Caco-2 (cell line): Measurements from ENCODE around the gene ELFN1. TPM values are rescaled to one million over a fixed set of nuclear protein-coding genes. Genes with fewer than 3 reads are reported as not detected.

ENCODE experiments used
- BruUV-seq: library from RNA; stranded (reverse); fragments of 400-500 nt; replicated peaks from 2 replicates; lab custom pipeline; 2021; lab: Mats Ljungman, UMichigan
- CTCF ChIA-PET: fragments of 300-600 bp; sonication (Branson Sonifier 250); formaldehyde crosslinking; loops from one replicate; lab custom pipeline; 2022; ENCODE audit warnings: antibody characterized with exemption; lab: Charles Lee
- POLR2A ChIA-PET: fragments of 300-600 bp; sonication (Branson Sonifier 250); formaldehyde crosslinking; loops from one replicate; lab custom pipeline; 2022; ENCODE audit warnings: antibody characterized with exemption; lab: Charles Lee
- DNase-seq, 2 experiments: peaks; one replicate each; pipeline versions ENCODE4 v3.0.0 to v3.0.0-alpha.2; 2020 to 2022
- H3K27me3 ChIP-seq: replicated peaks from 2 replicates; pipeline ENCODE4 v1.6.0; 2011; ENCODE audit warnings: low read length; ENCODE audit not compliant: control insufficient read depth, insufficient read depth
- H3K36me3 ChIP-seq: 2 replicates; pipeline ENCODE4 v1.5.1; 2011; ENCODE audit warnings: low read length; ENCODE audit not compliant: control insufficient read depth, insufficient read depth
- H3K4me1 ChIP-seq: fragments of 250-450 bp; sonication (Bioruptor Pico); 2 replicates; pipeline ENCODE4 v1.5.1; 2020; ENCODE audit warnings: mild to moderate bottlenecking
- H3K4me3 ChIP-seq: 2 replicates; pipeline ENCODE4 v1.5.1; 2011; ENCODE audit warnings: low read depth, mild to moderate bottlenecking, control low read depth, low read length
- H3K9me3 ChIP-seq: fragments of 250-450 bp; sonication (Bioruptor Pico); 2 replicates; pipeline ENCODE4 v1.5.1; 2020; ENCODE audit warnings: mild to moderate bottlenecking, moderate library complexity
- H3K27ac Mint-ChIP-seq: one replicate; pipeline ENCODE4 v1.8.0; 2022; ENCODE audit warnings: mixed read lengths; ENCODE audit not compliant: unreplicated experiment
- H3K27me3 Mint-ChIP-seq: one replicate; pipeline ENCODE4 v1.8.0; 2022; ENCODE audit warnings: mixed read lengths; ENCODE audit not compliant: insufficient read depth, unreplicated experiment
- H3K36me3 Mint-ChIP-seq: one replicate; pipeline ENCODE4 v1.8.0; 2022; ENCODE audit warnings: mild to moderate bottlenecking, mixed read lengths; ENCODE audit not compliant: insufficient read depth, unreplicated experiment
- H3K4me1 Mint-ChIP-seq: one replicate; pipeline ENCODE4 v1.8.0; 2022; ENCODE audit warnings: low read depth, mixed read lengths; ENCODE audit not compliant: unreplicated experiment
- H3K4me3 Mint-ChIP-seq: one replicate; pipeline ENCODE4 v1.8.0; 2022; ENCODE audit warnings: mild to moderate bottlenecking, moderate library complexity, mixed read lengths; ENCODE audit not compliant: unreplicated experiment
- H3K9me3 Mint-ChIP-seq: one replicate; pipeline ENCODE4 v1.8.0; 2022; ENCODE audit warnings: mixed read lengths; ENCODE audit not compliant: unreplicated experiment
- intact Hi-C: fragments of 100-400 bp; cut with micrococcal nuclease; formaldehyde crosslinking; loops from one replicate; pipeline ENCODE4 v1.10.0; 2022; ENCODE audit not compliant: unreplicated experiment
- total RNA-seq: library from RNA; stranded (reverse); gene quantifications from 2 replicates; pipeline ENCODE4 v1.2.3, GENCODE V29; 2022
- TF ChIP-seq, protein P1 (sequence below), 2 experiments: fragments of 200-600 bp in 1 of 2; IDR thresholded peaks; 1 replicate in 1 of 2; 2 replicates in 1 of 2; pipeline versions ENCODE4 v1.5.1 to v1.8.0; 2011 to 2022; ENCODE audit warnings: antibody characterized with exemption in 1 of 2, control low read depth in 1 of 2, inconsistent platforms in 1 of 2, low read depth in 1 of 2, low read length in 1 of 2, mild to moderate bottlenecking in 1 of 2, moderate library complexity in 1 of 2; ENCODE audit not compliant: insufficient read depth in 1 of 2, severe bottlenecking in 1 of 2, unreplicated experiment in 1 of 2

Gene ELFN1
- total RNA-seq, 1 experiment from 2014 or later, result 2.3 TPM

DNA sequence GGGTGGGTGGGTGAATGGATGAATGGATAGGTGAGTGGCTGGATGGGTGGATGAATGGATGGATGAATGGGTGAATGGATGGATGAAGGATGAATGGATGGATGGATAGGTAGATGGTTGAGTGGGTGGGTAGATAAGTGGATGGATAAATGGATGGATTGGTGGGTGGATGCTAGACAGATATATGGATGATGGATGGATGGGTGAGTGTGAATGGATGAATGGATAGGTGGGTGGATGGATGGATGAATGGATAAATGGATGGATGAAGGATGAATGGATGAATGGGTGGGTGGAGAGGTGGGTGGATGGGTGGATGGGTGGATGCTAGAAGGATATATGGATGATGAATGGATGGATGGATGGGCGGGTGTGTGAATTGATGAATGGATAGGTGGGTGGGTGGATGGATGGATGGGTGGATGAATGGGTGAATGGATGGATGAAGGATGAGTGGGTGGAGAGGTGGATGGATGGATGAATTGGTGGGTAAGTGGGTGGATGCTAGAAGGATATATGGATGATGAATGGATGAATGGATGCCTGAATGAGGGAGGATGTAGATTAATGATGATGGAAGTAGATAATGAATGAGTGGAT lies 20.4 kb downstream of the ELFN1 start:
- intact Hi-C loops, result no loop called here
- no peak for DNase-seq
- Mint-ChIP-seq H3K4me3 (no peak overlapping the region), H3K4me1 (no peaks in the 10 kb centered on the region), H3K36me3 (no peaks in the 10 kb centered on the region), H3K27ac (no peak overlapping the region), H3K27me3 (peaks cover 15% of the 10 kb centered on the region), H3K9me3 (peaks cover 3% of the 10 kb centered on the region)
- TF ChIP-seq, protein P1, sequence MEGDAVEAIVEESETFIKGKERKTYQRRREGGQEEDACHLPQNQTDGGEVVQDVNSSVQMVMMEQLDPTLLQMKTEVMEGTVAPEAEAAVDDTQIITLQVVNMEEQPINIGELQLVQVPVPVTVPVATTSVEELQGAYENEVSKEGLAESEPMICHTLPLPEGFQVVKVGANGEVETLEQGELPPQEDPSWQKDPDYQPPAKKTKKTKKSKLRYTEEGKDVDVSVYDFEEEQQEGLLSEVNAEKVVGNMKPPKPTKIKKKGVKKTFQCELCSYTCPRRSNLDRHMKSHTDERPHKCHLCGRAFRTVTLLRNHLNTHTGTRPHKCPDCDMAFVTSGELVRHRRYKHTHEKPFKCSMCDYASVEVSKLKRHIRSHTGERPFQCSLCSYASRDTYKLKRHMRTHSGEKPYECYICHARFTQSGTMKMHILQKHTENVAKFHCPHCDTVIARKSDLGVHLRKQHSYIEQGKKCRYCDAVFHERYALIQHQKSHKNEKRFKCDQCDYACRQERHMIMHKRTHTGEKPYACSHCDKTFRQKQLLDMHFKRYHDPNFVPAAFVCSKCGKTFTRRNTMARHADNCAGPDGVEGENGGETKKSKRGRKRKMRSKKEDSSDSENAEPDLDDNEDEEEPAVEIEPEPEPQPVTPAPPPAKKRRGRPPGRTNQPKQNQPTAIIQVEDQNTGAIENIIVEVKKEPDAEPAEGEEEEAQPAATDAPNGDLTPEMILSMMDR (IDR thresholded peaks at IDR 0.05; ENCODE audit: insufficient read depth in 1 of 2, low read depth in 1 of 2, low read length in 1 of 2, severe bottlenecking in 1 of 2, unreplicated experiment in 1 of 2), result no peak
- ChIA-PET POLR2A (no interaction called here), CTCF (no interaction called here)
- Histone ChIP-seq H3K4me3 (no peak overlapping the region), H3K27me3 (no peaks in the 10 kb centered on the region), H3K36me3 (no peaks in the 10 kb centered on the region), H3K4me1 (no peaks in the 10 kb centered on the region), H3K9me3 (0 out of 2 replicates have a peak, but pooled peaks cover 8% of the 10 kb centered on the region)
- BruUV-seq, result no TSS peak

DNA sequence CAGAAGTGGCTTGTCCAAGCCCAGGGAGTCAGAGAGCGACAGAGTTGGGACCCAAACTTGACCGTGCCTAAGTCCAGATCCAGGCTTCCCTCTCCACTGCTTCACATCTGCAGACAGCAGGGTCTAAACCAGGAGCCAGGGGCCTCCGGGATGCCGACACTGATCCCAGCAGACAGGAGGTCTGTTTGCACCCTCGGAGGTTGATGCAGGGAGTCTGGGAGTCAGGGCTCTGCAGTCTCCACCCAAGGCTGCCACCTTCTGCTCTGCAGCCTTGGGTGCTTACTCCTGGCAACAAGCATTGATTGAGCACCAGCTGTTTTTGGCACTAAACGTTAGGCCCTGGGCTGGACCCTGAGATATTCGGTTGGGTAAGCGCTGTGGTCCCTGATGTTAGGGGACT lies 21.0 kb downstream of the ELFN1 start:
- no peak overlapping the region for H3K4me3 Mint-ChIP-seq
- no peaks in the 10 kb centered on the region for H3K4me1 Mint-ChIP-seq
- H3K27ac Mint-ChIP-seq, result no peak overlapping the region
- Histone ChIP-seq H3K36me3 (no peaks in the 10 kb centered on the region), H3K4me3 (no peak overlapping the region), H3K27me3 (no peaks in the 10 kb centered on the region), H3K4me1 (no peaks in the 10 kb centered on the region), H3K9me3 (0 out of 2 replicates have a peak, but pooled peaks cover 8% of the 10 kb centered on the region)
- TF ChIP-seq, protein P1 (IDR thresholded peaks at IDR 0.05; ENCODE audit: insufficient read depth in 1 of 2, low read depth in 1 of 2, low read length in 1 of 2, severe bottlenecking in 1 of 2, unreplicated experiment in 1 of 2), result no peak
- ChIA-PET POLR2A (no interaction called here), CTCF (interaction anchor here (0.6 kb wide), 1 partner anchor 237 kb away, joined by 4 read pairs; no protein-coding TSS in a partner anchor)
- DNase-seq, result no peak
- BruUV-seq, result no TSS peak
- intact Hi-C loops, result no loop called here
- peaks cover 20% of the 10 kb centered on the region for H3K27me3 Mint-ChIP-seq
- no peaks in the 10 kb centered on the region for H3K9me3 Mint-ChIP-seq
- H3K36me3 Mint-ChIP-seq, result no peaks in the 10 kb centered on the region

DNA sequence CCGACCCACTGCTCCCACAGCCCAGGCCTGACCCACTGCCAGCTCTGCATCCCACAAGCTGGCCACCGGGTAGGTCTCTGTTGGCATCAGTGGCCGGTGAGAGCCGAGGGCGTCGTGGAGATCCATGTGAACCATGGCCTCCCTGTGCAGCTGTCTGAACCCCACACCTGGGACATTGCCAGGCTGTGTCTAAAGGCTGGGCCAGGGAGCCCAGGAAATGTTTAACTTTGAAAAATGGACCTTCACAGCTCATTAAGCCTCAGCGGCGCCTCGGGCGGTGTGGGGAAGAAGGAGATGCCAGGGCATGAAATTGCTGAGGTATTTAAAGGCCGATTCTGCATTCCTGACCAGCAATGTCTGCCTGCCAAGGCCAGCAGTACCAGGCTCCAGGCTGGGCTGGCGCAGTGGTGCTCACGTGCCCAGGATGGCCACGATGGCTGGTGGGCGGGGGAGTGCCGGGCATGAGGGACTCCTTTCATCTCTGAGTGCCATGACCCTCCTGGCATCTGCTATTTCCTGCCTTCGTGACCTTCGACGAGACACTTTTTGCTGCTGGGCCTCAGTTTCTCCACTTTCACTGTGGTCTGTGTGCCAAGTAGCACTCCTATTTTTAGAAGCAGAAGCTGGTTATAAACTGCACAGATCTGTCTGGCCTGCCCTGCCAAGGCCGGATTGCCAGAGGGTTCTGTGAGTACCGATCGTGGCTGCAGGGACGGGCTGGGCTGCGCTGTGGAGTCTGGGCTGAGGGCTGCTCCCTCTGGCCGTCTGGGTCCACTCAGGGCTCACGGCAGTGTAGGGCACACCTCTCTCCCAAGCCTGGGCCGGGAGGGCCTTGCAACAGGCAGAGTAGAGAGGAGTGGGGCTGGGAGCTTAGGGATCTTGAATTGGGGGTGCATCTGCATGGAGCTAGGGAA lies 21.8 kb downstream of the ELFN1 start:
- Mint-ChIP-seq H3K27me3 (peaks cover 21% of the 10 kb centered on the region), H3K9me3 (no peaks in the 10 kb centered on the region), H3K4me3 (no peak overlapping the region), H3K27ac (no peak overlapping the region), H3K4me1 (no peaks in the 10 kb centered on the region), H3K36me3 (no peaks in the 10 kb centered on the region)
- Histone ChIP-seq H3K4me3 (no peak overlapping the region), H3K9me3 (0 out of 2 replicates have a peak, but pooled peaks cover 8% of the 10 kb centered on the region), H3K27me3 (no peaks in the 10 kb centered on the region), H3K36me3 (no peaks in the 10 kb centered on the region), H3K4me1 (no peaks in the 10 kb centered on the region)
- POLR2A ChIA-PET, result no interaction called here
- intact Hi-C loops, result no loop called here
- CTCF ChIA-PET, result interaction anchor here (0.6 kb wide), 2 partner anchors 67 to 238 kb away, joined by 3 to 4 read pairs; no protein-coding TSS in a partner anchor
- peak in 1 of 2 experiments; percentile 26 for DNase-seq
- no TSS peak for BruUV-seq
- TF ChIP-seq, protein P1 (IDR thresholded peaks at IDR 0.05; ENCODE audit: insufficient read depth in 1 of 2, low read depth in 1 of 2, low read length in 1 of 2, severe bottlenecking in 1 of 2, unreplicated experiment in 1 of 2), result no peak
